Measurements from ENCODE around the gene MUC13.

- no peak for TF ChIP-seq CTCF (IDR thresholded peaks at IDR 0.05)
- no peak for TF ChIP-seq REST (IDR thresholded peaks at IDR 0.05; ENCODE audit: insufficient read depth in 1 of 2, low read depth in 2 of 2, low read length in 1 of 2)
- no peak for TF ChIP-seq SIN3A (IDR thresholded peaks at IDR 0.05; ENCODE audit: borderline replicate concordance, insufficient read depth, low read depth, low read length)
- no peak for TF ChIP-seq POLR2AphosphoS5 (IDR thresholded peaks at IDR 0.05; ENCODE audit: low read depth, low read length)
- TF ChIP-seq TCF7L2 (IDR thresholded peaks at IDR 0.05; ENCODE audit: low read depth, low read length) = no peak
Measured at GRCh38 chr3:124903896-124904834, 30.4 kb downstream of the MUC13 start.

All from Panc1 (cell line).